Upper lobe of right lung (tissue), 1 donor: ENCODE results near the gene MPND. TPM values are rescaled to one million over a fixed set of nuclear protein-coding genes. Genes with fewer than 3 reads are reported as not detected.

ENCODE experiments used
- ATAC-seq: fragments of 200-7000 bp; cut with Tn5 transposase; one replicate; pipeline ENCODE4 v1.9.1; 2020; ENCODE audit warnings: mild to moderate bottlenecking, moderate library complexity
- DNase-seq: peaks from one replicate; pipeline ENCODE4 v3.0.0-alpha.2; 2020
- H3K27ac ChIP-seq: fragments of 200-600 bp; one replicate; pipeline ENCODE4 v1.8.0; 2022
- H3K27me3 ChIP-seq: fragments of 200-600 bp; one replicate; pipeline ENCODE4 v1.8.0; 2022; ENCODE audit warnings: mild to moderate bottlenecking
- H3K36me3 ChIP-seq: fragments of 200-600 bp; one replicate; pipeline ENCODE4 v1.8.0; 2022
- H3K4me1 ChIP-seq: fragments of 200-600 bp; one replicate; pipeline ENCODE4 v1.8.0; 2022
- H3K4me3 ChIP-seq: fragments of 200-600 bp; one replicate; pipeline ENCODE4 v1.8.0; 2022; ENCODE audit warnings: mild to moderate bottlenecking
- H3K9me3 ChIP-seq: fragments of 200-600 bp; one replicate; pipeline ENCODE4 v1.8.0; 2022
- intact Hi-C: fragments of 100-400 bp; cut with DNase I; formaldehyde crosslinking; loops from one replicate; pipeline ENCODE4 v1.11.0; 2022
- total RNA-seq: library from RNA; stranded (reverse); fragmentation: NEBNext Ultra II Directional; extraction: Animal tissue kit (Norgen Biotek cat#: 25700); gene quantifications from one replicate; pipeline ENCODE4 v1.2.1, GENCODE V29; 2021
- TF ChIP-seq, protein P1 (sequence below): fragments of 200-600 bp; IDR thresholded peaks from one replicate; pipeline ENCODE4 v1.8.0; 2022; ENCODE audit warnings: antibody characterized with exemption
- donor health status: DM: no; HTN: yes; CAD: no; lungs with severe emphysema.

The MPND gene
- total RNA-seq, 1 donor from 2014 or later, result 29.3 TPM

GRCh38 chr19:4362831-4363545, 19.6 kb downstream of the MPND start:
- intact Hi-C loops, result no loop called here
- TF ChIP-seq, protein P1, sequence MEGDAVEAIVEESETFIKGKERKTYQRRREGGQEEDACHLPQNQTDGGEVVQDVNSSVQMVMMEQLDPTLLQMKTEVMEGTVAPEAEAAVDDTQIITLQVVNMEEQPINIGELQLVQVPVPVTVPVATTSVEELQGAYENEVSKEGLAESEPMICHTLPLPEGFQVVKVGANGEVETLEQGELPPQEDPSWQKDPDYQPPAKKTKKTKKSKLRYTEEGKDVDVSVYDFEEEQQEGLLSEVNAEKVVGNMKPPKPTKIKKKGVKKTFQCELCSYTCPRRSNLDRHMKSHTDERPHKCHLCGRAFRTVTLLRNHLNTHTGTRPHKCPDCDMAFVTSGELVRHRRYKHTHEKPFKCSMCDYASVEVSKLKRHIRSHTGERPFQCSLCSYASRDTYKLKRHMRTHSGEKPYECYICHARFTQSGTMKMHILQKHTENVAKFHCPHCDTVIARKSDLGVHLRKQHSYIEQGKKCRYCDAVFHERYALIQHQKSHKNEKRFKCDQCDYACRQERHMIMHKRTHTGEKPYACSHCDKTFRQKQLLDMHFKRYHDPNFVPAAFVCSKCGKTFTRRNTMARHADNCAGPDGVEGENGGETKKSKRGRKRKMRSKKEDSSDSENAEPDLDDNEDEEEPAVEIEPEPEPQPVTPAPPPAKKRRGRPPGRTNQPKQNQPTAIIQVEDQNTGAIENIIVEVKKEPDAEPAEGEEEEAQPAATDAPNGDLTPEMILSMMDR, result no peak
- peaks cover 76% of the 10 kb centered on the region for H3K36me3 ChIP-seq
- H3K27ac ChIP-seq, result no peak overlapping the region
- no peaks in the 10 kb centered on the region for H3K9me3 ChIP-seq
- ATAC-seq (no peak), DNase-seq (no peak)
- H3K4me1 ChIP-seq, result peaks cover 6% of the 10 kb centered on the region
- no peaks in the 10 kb centered on the region for H3K27me3 ChIP-seq
- no peak overlapping the region for H3K4me3 ChIP-seq

GRCh38 chr19:4363571-4364304, 20.4 kb downstream of the MPND start:
- ATAC-seq (no peak), DNase-seq (no peak)
- Histone ChIP-seq H3K27ac (no peak overlapping the region), H3K4me3 (no peak overlapping the region), H3K9me3 (no peaks in the 10 kb centered on the region), H3K4me1 (peaks cover 13% of the 10 kb centered on the region), H3K36me3 (peaks cover 74% of the 10 kb centered on the region), H3K27me3 (no peaks in the 10 kb centered on the region)
- intact Hi-C loops, result no loop called here
- TF ChIP-seq, protein P1, result no peak

DNA sequence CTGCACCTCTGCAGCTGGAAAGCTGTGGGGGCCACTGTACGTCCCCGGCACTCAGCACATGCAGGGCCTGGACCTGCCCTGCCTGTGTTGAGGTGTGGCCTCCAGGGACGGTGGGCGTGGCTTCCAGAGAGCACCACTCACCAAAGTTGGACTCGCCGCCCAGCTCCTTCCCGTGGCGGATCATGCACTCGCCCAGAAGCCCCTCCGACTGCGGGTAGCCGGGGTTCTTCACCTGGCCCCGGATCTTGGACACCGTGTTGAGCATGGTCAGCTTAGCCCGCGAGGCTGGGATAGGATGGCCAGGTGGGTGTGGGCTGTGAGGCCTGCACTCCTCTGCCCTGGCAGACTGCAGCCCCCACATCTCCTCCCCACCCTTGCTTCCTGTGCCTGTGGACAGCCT, 22.0 kb downstream of the MPND start:
- H3K36me3 ChIP-seq, result peaks cover 61% of the 10 kb centered on the region
- H3K4me1 ChIP-seq, result peaks cover 29% of the 10 kb centered on the region
- TF ChIP-seq, protein P1, result no peak
- H3K4me3 ChIP-seq, result no peak overlapping the region
- no peak overlapping the region for H3K27ac ChIP-seq
- no peaks in the 10 kb centered on the region for H3K27me3 ChIP-seq
- DNase-seq (no peak), ATAC-seq (no peak)
- H3K9me3 ChIP-seq, result no peaks in the 10 kb centered on the region
- intact Hi-C loops, result no loop called here

DNA sequence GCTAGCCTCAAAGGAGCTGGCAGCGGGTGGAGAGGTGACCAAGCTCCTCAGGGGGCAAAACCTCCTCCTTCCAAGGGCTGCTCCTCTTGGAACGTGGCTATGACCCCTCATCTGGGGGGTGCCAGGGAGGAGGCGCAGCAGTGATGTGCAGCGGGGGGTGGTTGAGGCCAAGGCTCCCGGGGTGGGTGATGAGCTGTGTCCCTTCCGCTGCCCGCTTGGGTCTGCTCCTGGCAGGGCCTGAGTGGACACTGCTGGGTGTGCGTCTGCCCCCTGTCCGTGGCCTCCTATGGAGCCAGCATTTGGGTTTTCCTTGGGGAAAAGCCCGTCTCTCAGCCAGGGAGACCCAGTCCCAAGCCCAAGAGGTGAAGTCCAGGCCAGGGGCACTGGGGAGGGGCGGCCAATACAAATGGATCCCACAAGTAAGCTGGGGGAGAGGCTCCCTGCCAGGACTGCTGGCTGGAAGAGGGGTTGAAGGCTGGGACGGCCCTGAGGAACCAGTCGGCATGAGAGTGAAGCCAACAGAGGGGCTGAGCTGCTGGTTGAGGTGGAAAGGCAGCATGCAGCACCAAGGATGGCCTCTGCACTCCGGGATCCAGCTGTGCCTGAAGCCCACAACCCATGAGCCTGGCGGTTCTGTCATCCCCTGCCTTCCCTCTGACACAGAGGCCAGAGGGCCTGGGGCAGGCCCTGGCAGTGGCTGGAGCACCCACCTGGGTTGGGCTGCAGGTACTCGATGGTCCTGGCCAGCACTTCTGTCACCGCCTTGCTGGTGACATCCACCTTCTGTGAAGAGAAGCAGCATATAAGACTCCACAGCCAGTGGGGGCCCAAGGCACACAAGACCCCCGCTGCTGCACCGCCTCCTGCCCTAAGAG, 22.7 kb downstream of the MPND start:
- ATAC-seq, result no peak
- intact Hi-C loops, result no loop called here
- no peak for DNase-seq
- Histone ChIP-seq H3K27ac (no peak overlapping the region), H3K4me3 (no peak overlapping the region), H3K36me3 (peaks cover 54% of the 10 kb centered on the region), H3K4me1 (peaks cover 36% of the 10 kb centered on the region), H3K9me3 (no peaks in the 10 kb centered on the region), H3K27me3 (no peaks in the 10 kb centered on the region)
- TF ChIP-seq, protein P1, result no peak

GRCh38 chr19:4366666-4367335, 23.4 kb downstream of the MPND start:
- Histone ChIP-seq H3K27me3 (no peaks in the 10 kb centered on the region), H3K9me3 (no peaks in the 10 kb centered on the region), H3K4me1 (peaks cover 43% of the 10 kb centered on the region), H3K27ac (no peak overlapping the region), H3K36me3 (peaks cover 47% of the 10 kb centered on the region), H3K4me3 (no peak overlapping the region)
- intact Hi-C loops, result no loop called here
- ATAC-seq, result no peak
- TF ChIP-seq, protein P1, result no peak
- DNase-seq, result no peak
